ENCODE measurements around the gene MIEF2. TPM values are rescaled to one million over a fixed set of nuclear protein-coding genes. Genes with fewer than 3 reads are reported as not detected.

Gene MIEF2
- polyA plus RNA-seq, 2 of the 4 experiments (the other 2 are of a cell fraction) = 3.7 to 8.5 TPM

- POLR2A ChIA-PET = no interaction called here
- no peaks in the 10 kb centered on the region for H3K9me3 ChIP-seq
- no peak for TF ChIP-seq ZFP36 (IDR thresholded peaks at IDR 0.05; ENCODE audit: borderline replicate concordance, partially characterized antibody)
- TF ChIP-seq CTCF (IDR thresholded peaks at IDR 0.05) = no peak
- TF ChIP-seq MAZ (IDR thresholded peaks at IDR 0.05; ENCODE audit: borderline replicate concordance, low read depth, low read length) = no peak
- TF ChIP-seq FOSB (CRISPR knock-in tag; IDR thresholded peaks at IDR 0.05) = no peak
- TF ChIP-seq FOSL2 (IDR thresholded peaks at IDR 0.05) = no peak
- TF ChIP-seq FOSL2 (CRISPR knock-in tag; IDR thresholded peaks at IDR 0.05) = no peak
- TF ChIP-seq, protein P1, sequence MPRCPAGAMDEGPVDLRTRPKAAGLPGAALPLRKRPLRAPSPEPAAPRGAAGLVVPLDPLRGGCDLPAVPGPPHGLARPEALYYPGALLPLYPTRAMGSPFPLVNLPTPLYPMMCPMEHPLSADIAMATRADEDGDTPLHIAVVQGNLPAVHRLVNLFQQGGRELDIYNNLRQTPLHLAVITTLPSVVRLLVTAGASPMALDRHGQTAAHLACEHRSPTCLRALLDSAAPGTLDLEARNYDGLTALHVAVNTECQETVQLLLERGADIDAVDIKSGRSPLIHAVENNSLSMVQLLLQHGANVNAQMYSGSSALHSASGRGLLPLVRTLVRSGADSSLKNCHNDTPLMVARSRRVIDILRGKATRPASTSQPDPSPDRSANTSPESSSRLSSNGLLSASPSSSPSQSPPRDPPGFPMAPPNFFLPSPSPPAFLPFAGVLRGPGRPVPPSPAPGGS (IDR thresholded peaks at IDR 0.05) = no peak
- TF ChIP-seq HOXB13 (CRISPR knock-in tag; IDR thresholded peaks at IDR 0.05; ENCODE audit: low read depth) = no peak
- no peak for TF ChIP-seq EP300 (IDR thresholded peaks at IDR 0.05)
- TF ChIP-seq, protein P2, sequence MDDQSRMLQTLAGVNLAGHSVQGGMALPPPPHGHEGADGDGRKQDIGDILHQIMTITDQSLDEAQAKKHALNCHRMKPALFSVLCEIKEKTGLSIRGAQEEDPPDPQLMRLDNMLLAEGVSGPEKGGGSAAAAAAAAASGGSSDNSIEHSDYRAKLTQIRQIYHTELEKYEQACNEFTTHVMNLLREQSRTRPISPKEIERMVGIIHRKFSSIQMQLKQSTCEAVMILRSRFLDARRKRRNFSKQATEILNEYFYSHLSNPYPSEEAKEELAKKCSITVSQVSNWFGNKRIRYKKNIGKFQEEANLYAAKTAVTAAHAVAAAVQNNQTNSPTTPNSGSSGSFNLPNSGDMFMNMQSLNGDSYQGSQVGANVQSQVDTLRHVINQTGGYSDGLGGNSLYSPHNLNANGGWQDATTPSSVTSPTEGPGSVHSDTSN (IDR thresholded peaks at IDR 0.05) = no peak
- TF ChIP-seq KDM5A (IDR thresholded peaks at IDR 0.05) = no peak
- H3K4me2 ChIP-seq = no peak overlapping the region
- no peak overlapping the region for H3K4me3 ChIP-seq
- no peak for FAIRE-seq
- 95% methylated on average over 17 of the region's 19 CpGs for WGBS (ENCODE audit: missing lambda C conversion rate)
- CTCF ChIA-PET = interaction anchor here (0.9 to 12.1 kb wide), 2 partner anchors 9 to 386 kb away, joined by 3 to 103 read pairs; no protein-coding TSS in a partner anchor
- peaks cover 4% of the 10 kb centered on the region; the same call in 1 of the 3 replicates for H3K4me1 ChIP-seq
- H3K27ac ChIP-seq = no peak overlapping the region
- no peak for DNase-seq (ENCODE audit: low read depth in 1 of 2, low spot score in 1 of 2)
- no peak for ATAC-seq
Observed at GRCh38 chr17:18240449-18240848, 20.0 kb upstream of the MIEF2 start.

DNA sequence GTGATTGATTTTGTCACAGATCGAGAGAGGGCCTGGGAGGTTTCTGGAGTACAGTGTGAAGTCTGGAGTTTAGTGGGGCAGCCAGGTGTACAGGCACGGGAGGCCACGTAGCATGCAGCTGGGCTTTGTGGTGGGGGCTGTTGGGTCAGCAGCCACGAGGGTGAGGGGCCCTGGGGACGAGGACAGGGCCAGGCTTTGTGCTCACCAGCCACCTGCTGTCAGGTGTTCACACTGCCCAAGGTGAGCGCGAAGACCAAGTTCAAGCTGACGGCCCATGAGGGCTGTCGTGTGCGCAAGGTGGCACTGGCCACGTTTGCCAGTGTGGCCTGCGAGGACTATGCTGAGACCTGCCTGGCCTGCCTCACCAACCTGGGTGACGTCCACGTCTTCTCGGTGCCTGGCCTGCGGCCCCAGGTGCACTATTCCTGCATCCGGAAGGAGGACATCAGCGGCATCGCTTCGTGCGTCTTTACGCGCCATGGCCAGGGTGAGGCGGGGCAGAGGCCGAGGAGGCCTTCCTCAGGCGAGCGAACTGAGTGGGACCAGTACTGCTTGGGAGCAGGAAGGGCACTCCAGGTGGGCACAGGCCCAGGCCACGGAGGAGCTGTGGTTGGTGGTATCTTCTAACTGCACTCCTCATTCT, 19.1 kb upstream of the MIEF2 start:
- CTCF ChIA-PET = no interaction called here
- ATAC-seq (peak; percentile 17 to 18; a peak in 3 of 6 replicates), FAIRE-seq (no peak), DNase-seq (ENCODE audit: low read depth in 1 of 2, low spot score in 1 of 2) (no peak)
- POLR2A ChIA-PET = no interaction called here
- Histone ChIP-seq H3K4me2 (no peak overlapping the region), H3K9me3 (no peaks in the 10 kb centered on the region), H3K4me3 (no peak overlapping the region), H3K4me1 (no peaks in the 10 kb centered on the region), H3K27ac (no peak overlapping the region)
- TF ChIP-seq MYC (IDR thresholded peaks at IDR 0.05; ENCODE audit: borderline replicate concordance, low read length) (no peak), SREBF2 (IDR thresholded peaks at IDR 0.05) (no peak), EHMT2 (IDR thresholded peaks at IDR 0.05; ENCODE audit: low read depth) (no peak), HOXB13 (CRISPR knock-in tag; IDR thresholded peaks at IDR 0.05; ENCODE audit: low read depth) (no peak), RNF2 (IDR thresholded peaks at IDR 0.05; ENCODE audit: borderline replicate concordance, low read depth) (no peak), KDM5A (IDR thresholded peaks at IDR 0.05) (no peak), POLR2A (IDR thresholded peaks at IDR 0.05; ENCODE audit: low read length) (no peak), MAFK (IDR thresholded peaks at IDR 0.05; ENCODE audit: partially characterized antibody) (no peak)
- 91% methylated on average over 26 of the region's 28 CpGs for WGBS (ENCODE audit: missing lambda C conversion rate)

DNA sequence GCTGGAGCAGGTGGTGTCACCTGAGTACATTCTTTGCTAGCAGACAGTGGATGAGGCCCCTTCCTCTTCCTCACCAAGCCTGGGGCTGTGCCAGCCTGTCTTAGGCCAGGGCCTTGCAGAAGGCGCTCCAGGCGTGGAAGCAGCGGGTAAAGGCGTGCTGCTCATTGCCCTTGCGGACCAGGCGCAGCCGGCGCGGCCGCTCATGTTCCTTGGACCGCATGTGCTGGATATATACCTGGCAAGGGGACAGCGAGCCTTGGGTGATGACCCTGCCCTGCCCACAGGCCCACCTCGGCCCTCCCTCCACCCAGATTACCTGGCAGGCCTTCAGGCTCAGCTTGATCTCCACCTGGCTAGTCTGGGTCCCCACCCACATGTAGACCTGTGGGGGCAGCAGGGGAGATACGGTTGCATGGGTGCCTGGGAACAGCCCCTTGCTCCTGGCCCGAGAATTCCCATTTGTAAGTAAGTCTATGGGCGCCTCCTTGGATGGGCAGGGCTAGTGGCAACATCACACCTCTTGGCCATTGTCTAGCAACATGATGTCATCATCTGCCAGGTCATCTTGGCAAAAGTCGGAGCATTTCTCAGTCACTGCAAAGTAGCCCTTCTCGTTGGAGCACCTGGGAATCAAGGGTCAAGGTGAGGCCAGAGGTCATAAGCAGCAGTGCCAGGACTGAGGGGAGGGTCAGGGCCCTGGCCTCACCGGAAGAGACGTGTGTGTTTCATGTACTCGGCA, 15.3 kb upstream of the MIEF2 start:
- ChIA-PET CTCF (no interaction called here), POLR2A (no interaction called here)
- Histone ChIP-seq H3K4me1 (peaks cover 10% of the 10 kb centered on the region; the same call in 2 of the 3 replicates), H3K4me3 (no peak overlapping the region), H3K4me2 (no peak overlapping the region), H3K27ac (no peak overlapping the region), H3K9me3 (no peaks in the 10 kb centered on the region)
- FAIRE-seq = no peak
- WGBS (ENCODE audit: missing lambda C conversion rate) = 92% methylated on average over 21 of the region's 21 CpGs
- no peak for ATAC-seq
- DNase-seq (ENCODE audit: low read depth in 1 of 2, low spot score in 1 of 2) = no peak
- TF ChIP-seq HOXA7 (CRISPR knock-in tag; IDR thresholded peaks at IDR 0.05) (no peak), CEBPB (IDR thresholded peaks at IDR 0.05) (no peak), CTCF (IDR thresholded peaks at IDR 0.05) (no peak), ZSCAN20 (CRISPR knock-in tag; IDR thresholded peaks at IDR 0.05) (no peak), MAFK (IDR thresholded peaks at IDR 0.05; ENCODE audit: partially characterized antibody) (no peak), EP300 (IDR thresholded peaks at IDR 0.05) (no peak), ZNF302 (CRISPR knock-in tag; IDR thresholded peaks at IDR 0.05) (no peak), TFCP2L1 (CRISPR knock-in tag; IDR thresholded peaks at IDR 0.05) (no peak), KDM5A (IDR thresholded peaks at IDR 0.05) (no peak), HDAC2 (IDR thresholded peaks at IDR 0.05) (no peak), POLR2A (IDR thresholded peaks at IDR 0.05; ENCODE audit: low read length) (no peak), ATOH8 (CRISPR knock-in tag; IDR thresholded peaks at IDR 0.05; ENCODE audit: low read depth) (no peak), NR3C1 (IDR thresholded peaks at IDR 0.05) (no peak)
- TF ChIP-seq, protein P3, sequence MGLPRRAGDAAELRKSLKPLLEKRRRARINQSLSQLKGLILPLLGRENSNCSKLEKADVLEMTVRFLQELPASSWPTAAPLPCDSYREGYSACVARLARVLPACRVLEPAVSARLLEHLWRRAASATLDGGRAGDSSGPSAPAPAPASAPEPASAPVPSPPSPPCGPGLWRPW (IDR thresholded peaks at IDR 0.05) = no peak

All from A549 (cell line).